Heart right ventricle (tissue), 16 donors: ENCODE data around the gene IMMP2L. TPM values are rescaled to one million over a fixed set of nuclear protein-coding genes. Genes with fewer than 3 reads are reported as not detected.

Experiments
- ATAC-seq, 8 donors: fragments of 200-7000 bp; cut with Tn5 transposase; one replicate each; pipeline ENCODE4 v1.9.1; 2020; ENCODE audit warnings: mild to moderate bottlenecking in 8 of 8, moderate library complexity in 8 of 8, moderate number of reproducible peaks in 1 of 8
- DNase-seq, 2 donors: peaks; one replicate each; pipeline ENCODE4 v3.0.0-alpha.2; 2020
- H3K27ac ChIP-seq, 10 donors: fragments of 200-600 bp; sonication (generic) in 2 of 10; one replicate each; pipeline versions ENCODE4 v1.5.0 to v1.8.0; 2020 to 2022; ENCODE audit warnings: mild to moderate bottlenecking in 3 of 10
- H3K27me3 ChIP-seq, 7 donors: fragments of 200-600 bp; one replicate each; pipeline ENCODE4 v1.8.0; 2021 to 2022; ENCODE audit warnings: mild to moderate bottlenecking in 2 of 7
- H3K36me3 ChIP-seq, 9 donors: fragments of 200-600 bp; sonication (generic) in 1 of 9; one replicate each; pipeline versions ENCODE4 v1.5.0 to v1.8.0; 2020 to 2022; ENCODE audit warnings: mild to moderate bottlenecking in 2 of 9
- H3K4me1 ChIP-seq, 9 donors: fragments of 200-600 bp; sonication (generic) in 1 of 9; one replicate each; pipeline versions ENCODE4 v1.5.0 to v1.8.0; 2020 to 2022; ENCODE audit warnings: mild to moderate bottlenecking in 4 of 9
- H3K4me3 ChIP-seq, 10 donors: fragments of 200-600 bp; sonication (generic) in 2 of 10; one replicate each; pipeline versions ENCODE4 v1.5.0 to v1.8.0; 2020 to 2022; ENCODE audit warnings: mild to moderate bottlenecking in 7 of 10, moderate library complexity in 2 of 10
- H3K9me3 ChIP-seq, 11 donors: fragments of 200-600 bp in 10 of 11; sonication (generic) in 2 of 11; one replicate each; pipeline versions ENCODE4 v1.5.0 to v1.8.0; 2013 to 2022; ENCODE audit warnings: mild to moderate bottlenecking in 2 of 11, control low read depth in 1 of 11, moderate library complexity in 1 of 11
- CTCF ChIP-seq, 9 donors: fragments of 200-600 bp; sonication (generic) in 2 of 9; IDR thresholded peaks; one replicate each; pipeline versions ENCODE4 v1.5.0 to v1.8.0; 2021 to 2022; ENCODE audit warnings: antibody characterized with exemption in 9 of 9, mild to moderate bottlenecking in 5 of 9, moderate library complexity in 1 of 9
- WGBS, 2 donors: extraction: QIAGEN DNeasy Blood & Tissue Kit; methylation state at CpG; one replicate each; pipeline ENCODE4 v1.1.7; 2013; ENCODE audit warnings: inconsistent platforms in 1 of 2; 5-methylcytosine and 5-hydroxymethylcytosine counted together
- intact Hi-C, 10 donors: fragments of 100-400 bp; cut with DNase I; formaldehyde crosslinking; loops; one replicate each; pipeline versions ENCODE4 v1.11.1 to v1.14.2; 2022
- polyA plus RNA-seq, 2 donors: library from polyadenylated mRNA; stranded (reverse); fragments of 200-250 nt; gene quantifications; one replicate each; pipeline ENCODE4 v1.2.3, GENCODE V29; 2013
- total RNA-seq, 10 donors: library from RNA; stranded (reverse); fragmentation: NEBNext Ultra II Directional in 3 of 10; extraction: Animal tissue kit (Norgen Biotek cat#: 25700) in 3 of 10; gene quantifications; one replicate each; pipeline versions ENCODE4 v1.2.1 to v1.2.4, GENCODE V29; 2021 to 2023
- donor health status: Arrhythmogenic right ventricular cardiomyopathy.
- donor health status: ischemic (EF 13 %, LVEDD 7.1; RV severe dilation, severe dysfunction).
- donor health status: healthy with polysubstance abuse.
- donor health status: DM: no; HTN: yes; CAD: no.
- donor health status: DM: no; HTN: no; CAD: no.
- donor health status: ischemic (EF 25% LVEDD 6.9; RV normal size, moderate dysfunction).
- donor health status: ischemic (EF 25% LVEDD 5.7; RV mildly dilated, moderate dysfunction).
- donor health status: healthy.
- donor health status: DM: yes; HTN: yes; CAD: no.
- donor health status: Ischemic cardiomyopathy.
- donor health status: ischemic (EF 35%, LVEDD 5.7; RV mildly dilated, moderate dysfunction).
- donor health status: nonischemic (EF 11% LVEDD 7.7; RV severe dilation, severe dysfunction).
- donor health status: DM: yes; HTN: yes; CAD: no.
- donor health status: PGD.
- donor health status: ischemic (EF 29% LVEDD 5.4; RV normal size, mild dysfunction).
- donor health status: nonischemic (EF 23%, LVEDD 6.1; RV moderate dilation, normal function).

The IMMP2L gene
- total and polyA plus RNA-seq, 12 donors, result 4.3 to 20.8 (median 17.3) TPM

GRCh38 chr7:111485701-111486380 lies 76.5 kb downstream of the IMMP2L start:
- no peaks in the 10 kb centered on the region for H3K36me3 ChIP-seq
- WGBS, 2 donors, result 81 to 82% methylated on average over 4 of the region's 4 CpGs
- H3K27me3 ChIP-seq, result no peaks in the 10 kb centered on the region
- no peak for ATAC-seq
- H3K9me3 ChIP-seq, result no peaks in the 10 kb centered on the region
- H3K4me3 ChIP-seq, result no peak overlapping the region
- H3K27ac ChIP-seq, result no peak overlapping the region
- intact Hi-C loops, result loop anchor here in 9 of 10 donors (2.0 to 10.0 kb wide), 7 partner anchors 174 to 1394 kb away; partner anchors contain the start of gene LRRN3 (in 8 of the 9)
- no peak for TF ChIP-seq CTCF (IDR thresholded peaks at IDR 0.05)
- DNase-seq, result no peak
- peaks cover 0 to 4% (median 0%) of the 10 kb centered on the region in 9 donors for H3K4me1 ChIP-seq

GRCh38 chr7:111483078-111483477 lies 79.2 kb downstream of the IMMP2L start:
- no peak for TF ChIP-seq CTCF (IDR thresholded peaks at IDR 0.05)
- DNase-seq (no peak), ATAC-seq (no peak)
- Histone ChIP-seq H3K9me3 (peaks cover 0 to 4% (median 0%) of the 10 kb centered on the region in 11 donors), H3K27ac (no peak overlapping the region), H3K36me3 (no peaks in the 10 kb centered on the region), H3K27me3 (no peaks in the 10 kb centered on the region), H3K4me3 (no peak overlapping the region), H3K4me1 (peaks cover 0 to 4% (median 0%) of the 10 kb centered on the region in 9 donors)
- intact Hi-C loops, result loop anchor here in 3 of 10 donors (5.0 to 10.0 kb wide), 3 partner anchors 252 to 391 kb away; partner anchors contain the start of gene LRRN3 (in 2 of the 3)
- WGBS, 2 donors, result 68 to 99% methylated on average over 2 of the region's 2 CpGs

GRCh38 chr7:111477462-111478225 lies 84.6 kb downstream of the IMMP2L start:
- Histone ChIP-seq H3K4me3 (no peak overlapping the region), H3K4me1 (peaks cover 0 to 13% (median 0%) of the 10 kb centered on the region in 9 donors), H3K9me3 (peaks cover 0 to 10% (median 0%) of the 10 kb centered on the region in 11 donors), H3K27ac (no peak overlapping the region), H3K27me3 (no peaks in the 10 kb centered on the region), H3K36me3 (no peaks in the 10 kb centered on the region)
- DNase-seq (no peak), ATAC-seq (no peak)
- TF ChIP-seq CTCF (IDR thresholded peaks at IDR 0.05), result no peak
- WGBS, 2 donors, result 96% methylated on average over 4 of the region's 4 CpGs
- intact Hi-C loops, result no loop called here

- intact Hi-C loops, result no loop called here
- H3K27me3 ChIP-seq, result no peaks in the 10 kb centered on the region
- peaks cover 0 to 13% (median 0%) of the 10 kb centered on the region in 9 donors for H3K4me1 ChIP-seq
- H3K27ac ChIP-seq, result no peak overlapping the region
- no peak for TF ChIP-seq CTCF (IDR thresholded peaks at IDR 0.05)
- no peaks in the 10 kb centered on the region for H3K36me3 ChIP-seq
- peaks cover 0 to 12% (median 0%) of the 10 kb centered on the region in 11 donors for H3K9me3 ChIP-seq
- DNase-seq (no peak), ATAC-seq (no peak)
- 83 to 85% methylated on average over 2 of the region's 2 CpGs for WGBS, 2 donors
- H3K4me3 ChIP-seq, result no peak overlapping the region
Observed at GRCh38 chr7:111476586-111477293, 85.6 kb downstream of the IMMP2L start.
